K562 (cell line): ENCODE data around the gene IFITM2. TPM values are rescaled to one million over a fixed set of nuclear protein-coding genes. Genes with fewer than 3 reads are reported as not detected.
A peak's percentile ranks its signal among the peaks of the same experiment; 100 is the strongest.
"Not testable (repeated sequence)": the region's sequence is repeated elsewhere in the genome, so short reads cannot be mapped to it uniquely, and the experiment has no call there.

Source experiments
- ATAC-seq: fragments of 200-7000 bp; cut with Tn5 transposase; 3 replicates; pipeline ENCODE4 v1.9.1; 2020; ENCODE audit warnings: moderate library complexity
- BruUV-seq: library from RNA; stranded (reverse); fragments of 400-500 nt; replicated peaks from 2 replicates; lab custom pipeline; 2021; lab: Mats Ljungman, UMichigan
- CTCF ChIA-PET: fragments of 300-600 bp; formaldehyde crosslinking; extraction: SDS; loops from one replicate; lab custom pipeline; 2021; ENCODE audit warnings: low intra/inter-chr PET ratio; lab: Yijun Ruan, JAX
- POLR2A ChIA-PET: fragments of 300-600, 350-650 bp; sonication (Branson Sonifier 250); formaldehyde crosslinking; extraction: SDS; loops from one replicate; lab custom pipeline; 2021; ENCODE audit warnings: antibody characterized with exemption, inconsistent platforms; lab: Yijun Ruan, JAX
- DNase-seq, 4 experiments: peaks; one replicate each; pipeline versions ENCODE4 v3.0.0 to v3.0.0-alpha.2; 2011 to 2018; ENCODE audit warnings: low spot score in 3 of 4, mixed read lengths in 3 of 4; ENCODE audit errors: extremely low read depth in 1 of 4
- FAIRE-seq: peaks from 2 replicates; lab custom pipeline; 2011; peaks lifted over from hg19 to GRCh38; lab: Jason Lieb, UNC
- H2AFZ ChIP-seq: 2 replicates; pipeline ENCODE4 v1.6.0; 2011; ENCODE audit warnings: low read depth, low read length, control low read depth, inconsistent platforms
- H3K27ac ChIP-seq: fragments of 200-600 bp; 3 replicates; pipeline ENCODE4 v1.8.0; 2011; ENCODE audit warnings: low read depth, mild to moderate bottlenecking, control low read depth, inconsistent platforms, low read length, moderate library complexity, mixed read lengths; ENCODE audit errors: extremely low read depth
- H3K27me3 ChIP-seq, 2 experiments: fragments of 300-600 bp in 1 of 2; 2 replicates in 1 of 2; 3 replicates in 1 of 2; pipeline versions ENCODE4 v1.6.0 to v1.8.0; 2011; ENCODE audit warnings: inconsistent platforms in 2 of 2, low read length in 2 of 2, mild to moderate bottlenecking in 1 of 2, mixed read lengths in 1 of 2, moderate library complexity in 1 of 2; ENCODE audit not compliant: control insufficient read depth in 2 of 2, insufficient read depth in 2 of 2
- H3K36me3 ChIP-seq: fragments of 300-600 bp; 3 replicates; pipeline ENCODE4 v1.8.0; 2011; ENCODE audit warnings: mild to moderate bottlenecking, low read length, inconsistent platforms; ENCODE audit not compliant: control insufficient read depth, insufficient read depth
- H3K4me1 ChIP-seq, 2 experiments: fragments of 200-600 bp in 1 of 2; replicated peaks in 1 of 2; 2 replicates in 1 of 2; 3 replicates in 1 of 2; pipeline versions ENCODE4 v1.5.1 to v1.8.0; 2011; ENCODE audit warnings: inconsistent platforms in 2 of 2, low read length in 2 of 2, mild to moderate bottlenecking in 1 of 2, mixed read lengths in 1 of 2, moderate library complexity in 1 of 2; ENCODE audit not compliant: control insufficient read depth in 2 of 2, insufficient read depth in 2 of 2
- H3K4me2 ChIP-seq: 2 replicates; pipeline ENCODE4 v1.6.1; 2011; ENCODE audit warnings: low read length, control low read depth, inconsistent platforms, mixed read lengths; ENCODE audit not compliant: insufficient read depth
- H3K4me3 ChIP-seq: fragments of 200-600 bp; sonication (generic), shearing (Covaris generic); 2 replicates; pipeline ENCODE4 v1.5.1; 2016; ENCODE audit warnings: control low read depth, inconsistent platforms
- H3K79me2 ChIP-seq: fragments of 200-600 bp; 3 replicates; pipeline ENCODE4 v1.8.0; 2011; ENCODE audit warnings: low read length, inconsistent platforms; ENCODE audit not compliant: control insufficient read depth, insufficient read depth
- H3K9ac ChIP-seq, 2 experiments: 2 replicates each; pipeline versions ENCODE4 v1.6.0 to v1.6.1; 2011; ENCODE audit warnings: low read depth in 2 of 2, low read length in 2 of 2, control low read depth in 1 of 2, inconsistent platforms in 1 of 2, mild to moderate bottlenecking in 1 of 2, mixed read lengths in 1 of 2; ENCODE audit not compliant: insufficient read depth in 1 of 2
- H3K9me1 ChIP-seq: one replicate; pipeline ENCODE4 v1.6.0; 2011; ENCODE audit warnings: inconsistent platforms, mild to moderate bottlenecking, low read length, moderate library complexity; ENCODE audit not compliant: control insufficient read depth, insufficient read depth
- H3K9me3 ChIP-seq: replicated peaks from 2 replicates; pipeline ENCODE4 v1.5.1; 2011; ENCODE audit warnings: low read depth, low read length, inconsistent platforms; ENCODE audit not compliant: control insufficient read depth, insufficient read depth
- H4K20me1 ChIP-seq: replicated peaks from 2 replicates; pipeline ENCODE4 v1.6.1; 2011; ENCODE audit warnings: low read length, inconsistent platforms, mixed read lengths; ENCODE audit not compliant: control insufficient read depth, insufficient read depth
- ERF ChIP-seq: fragments of 450-650 bp; formaldehyde crosslinking; IDR thresholded peaks from 2 replicates; pipeline ENCODE4 v1.4.0; 2020; ENCODE audit warnings: mild to moderate bottlenecking, mixed read lengths
- NONO ChIP-seq, 2 experiments: fragments of 200-400 bp in 1 of 2; fragments of 450-650 bp in 1 of 2; formaldehyde crosslinking in 1 of 2; IDR thresholded peaks; 2 replicates each; pipeline ENCODE4 v1.6.1; 2017; ENCODE audit warnings: low read depth in 2 of 2, mild to moderate bottlenecking in 2 of 2, moderate library complexity in 2 of 2, low read length in 1 of 2
- POLR2A ChIP-seq: fragments of 450-650 bp; conservative IDR thresholded peaks from 2 replicates; pipeline ENCODE4 v1.6.1; 2016
- SUPT5H ChIP-seq: fragments of 450-650 bp; IDR thresholded peaks from 2 replicates; pipeline ENCODE4 v1.6.1; 2016
- WGBS: fragments of 100-300 bp; shearing (Covaris generic); methylation state at CpG from one replicate; pipeline ENCODE4 v1.1.6; 2016; ENCODE audit warnings: low coverage, mixed read lengths; ENCODE audit not compliant: insufficient coverage; ENCODE audit errors: missing lambda C conversion rate; 5-methylcytosine and 5-hydroxymethylcytosine counted together
- in situ Hi-C: fragments of 300-500 bp; cut with MboI; formaldehyde crosslinking; loops from 4 replicates; pipeline ENCODE4 v1.15.0; 2018; ENCODE audit warnings: inconsistent platforms, mixed read lengths
- intact Hi-C: fragments of 100-400 bp; cut with micrococcal nuclease; formaldehyde crosslinking; loops from 2 replicates; pipeline ENCODE4 v1.14.2; 2022
- polyA plus RNA-seq, 8 experiments: library from polyadenylated mRNA; depleted of rRNA in 4 of 8; stranded (reverse) in 5 of 8; unstranded in 3 of 8; fragments of >200 nt; fragmentation: Nextera tagmentation in 2 of 8; fragmentation: Illumina TruSeq in 1 of 8; extraction: Ambion mirVana in 2 of 8; extraction: Trizol in 1 of 8; gene quantifications; 2 replicates each; pipeline versions ENCODE4 v1.2.1 to v1.2.3, GENCODE V29; 2011 to 2014; ENCODE audit warnings: inconsistent platforms in 1 of 8, missing spikeins in 1 of 8
- total RNA-seq, 7 experiments: library from RNA; depleted of rRNA in 6 of 7; stranded (reverse); fragments of >200 nt in 6 of 7; fragmentation: Illumina TruSeq in 2 of 7; extraction: Trizol in 2 of 7; gene quantifications; 2 replicates each; pipeline versions ENCODE4 v1.2.1 to v1.2.3, GENCODE V29; 2011 to 2021; ENCODE audit warnings: low replicate concordance in 1 of 7

IFITM2 gene
- total and polyA plus RNA-seq, 9 of the 15 experiments (the other 6 are each of a cell fraction or from before 2014, with no cell fraction given) = 52.8 to 4,872 (median 356) TPM

GRCh38 chr11:317668-318404, 10.2 kb downstream of the IFITM2 start:
- H2AFZ ChIP-seq, in situ Hi-C loops, H3K9me1 ChIP-seq, BruUV-seq, FAIRE-seq, H3K27me3 ChIP-seq, ATAC-seq, H4K20me1 ChIP-seq, CTCF ChIA-PET, H3K9me3 ChIP-seq: not testable (repeated sequence)
- H3K79me2 ChIP-seq = peaks cover 71% of the 10 kb centered on the region
- H3K4me1 ChIP-seq = peaks cover 14 to 47% of the 10 kb centered on the region in 2 experiments
- H3K36me3 ChIP-seq = peaks cover 29% of the 10 kb centered on the region; the same call in 1 of the 3 replicates
- intact Hi-C loops = loop anchor here (2.0 kb wide), 1 partner anchor 37 kb away; no protein-coding TSS in a partner anchor
- 26% methylated on average over 6 of the region's 30 CpGs for WGBS
- H3K4me2 ChIP-seq = peak overlapping the region; percentile 95
- POLR2A ChIA-PET = interaction anchor here (0.5 to 2.0 kb wide), 11 partner anchors 9 to 293 kb away, joined by 3 to 10 read pairs (median 4); partner anchors contain the start of genes BET1L, IFITM2 and RIC8A
- H3K27ac ChIP-seq = peak overlapping the region; percentile 87
- peak overlapping the region; percentile 82 to 89; a peak in 3 of 4 replicates for H3K9ac ChIP-seq
- DNase-seq = peak in 1 of 4 experiments; percentile 47
- TF ChIP-seq NONO (IDR thresholded peaks at IDR 0.05; ENCODE audit: low read depth in 2 of 2, low read length in 1 of 2) (0 out of 4 replicates have a peak, but pooled peaks of 1 of the 2 experiments have one; percentile 10), SUPT5H (peak; percentile 62; the same call in 1 of the 2 replicates), ERF (CRISPR knock-in tag) (0 out of 2 replicates have a peak, but pooled peaks have one; percentile 31), POLR2A (peak; percentile 70)
- H3K4me3 ChIP-seq = peak overlapping the region; percentile 69; the same call in 1 of the 2 replicates
